ENCODE measurements around the gene MROH9. TPM values are rescaled to one million over a fixed set of nuclear protein-coding genes. Genes with fewer than 3 reads are reported as not detected.

MROH9 gene, protein sequence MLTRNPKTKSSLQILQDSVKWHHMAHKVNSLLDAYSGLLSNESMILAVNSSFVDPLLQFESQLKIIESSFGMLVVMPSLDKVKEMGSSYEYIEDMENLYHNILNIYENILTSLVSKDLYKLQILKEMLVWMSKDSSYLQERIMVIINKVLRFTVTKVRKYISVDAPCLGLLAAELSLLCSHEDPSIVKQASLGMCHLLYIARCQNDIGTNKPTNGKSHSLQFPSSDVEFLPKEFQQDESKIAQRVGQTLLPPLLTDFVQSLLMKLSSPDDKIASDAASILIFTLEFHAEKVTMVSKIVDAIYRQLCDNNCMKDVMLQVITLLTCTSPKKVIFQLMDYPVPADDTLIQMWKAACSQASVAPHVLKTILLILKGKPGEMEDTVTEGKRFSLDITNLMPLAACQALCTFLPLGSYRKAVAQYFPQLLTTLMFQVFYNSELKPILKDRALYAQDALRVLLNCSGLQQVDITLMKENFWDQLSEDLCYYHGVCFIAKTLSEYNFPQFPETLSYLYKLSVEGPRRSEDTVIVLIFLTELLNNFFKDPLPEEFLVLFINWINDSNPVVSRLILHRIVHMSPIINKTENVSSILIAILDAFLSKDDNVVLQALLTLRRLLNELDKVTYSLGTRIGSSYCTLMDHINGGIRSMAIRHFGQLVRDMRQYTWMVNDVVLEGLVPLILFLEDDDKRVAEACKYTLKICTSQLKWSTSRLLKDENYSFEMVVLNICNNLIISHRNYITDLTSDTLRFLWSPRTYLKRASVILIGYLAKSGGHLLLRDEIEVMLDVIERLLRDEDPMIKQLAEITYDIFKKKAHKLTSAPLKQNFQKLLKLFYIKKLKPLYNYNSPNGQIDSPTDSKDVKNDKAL
- under 1 TPM in 1 of 4 donors, not detected in 3; 0.69 TPM for total RNA-seq

DNA sequence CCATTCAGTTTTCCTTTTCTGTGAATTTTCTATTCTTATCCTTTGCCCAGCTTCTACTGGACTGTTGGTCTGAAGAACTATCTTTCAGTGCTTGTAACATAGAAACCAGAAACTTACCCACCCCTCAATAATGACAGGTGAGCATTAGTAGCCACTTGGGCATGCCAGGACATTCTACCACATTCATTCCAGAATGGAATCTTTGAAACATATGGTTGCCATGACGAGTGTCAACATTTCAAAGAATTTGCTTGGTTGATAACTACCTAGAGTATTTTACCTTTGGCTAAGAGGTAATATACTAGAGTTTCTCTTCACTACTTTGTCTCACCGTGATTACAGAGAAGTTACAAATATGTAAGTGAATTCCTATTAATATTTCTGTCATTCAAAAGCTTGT, at the start of gene MROH9:
MROH9 (plus strand) TSS at position 304 of the 400 bp plus-strand sequence. CDS start 10,023 bp downstream, outside the sequence.
- H3K4me1 ChIP-seq: no peaks in the 10 kb centered on the region
- intact Hi-C loops (cut with DNase I; ENCODE audit: low total_unique reads): no loop called here
- DNase-seq: no peak
- H3K9me3 ChIP-seq: no peaks in the 10 kb centered on the region
- no peaks in the 10 kb centered on the region for H3K36me3 ChIP-seq
- H3K27me3 ChIP-seq: no peaks in the 10 kb centered on the region
- no peak for TF ChIP-seq POLR2A (IDR thresholded peaks at IDR 0.05)
- TF ChIP-seq, protein P1, sequence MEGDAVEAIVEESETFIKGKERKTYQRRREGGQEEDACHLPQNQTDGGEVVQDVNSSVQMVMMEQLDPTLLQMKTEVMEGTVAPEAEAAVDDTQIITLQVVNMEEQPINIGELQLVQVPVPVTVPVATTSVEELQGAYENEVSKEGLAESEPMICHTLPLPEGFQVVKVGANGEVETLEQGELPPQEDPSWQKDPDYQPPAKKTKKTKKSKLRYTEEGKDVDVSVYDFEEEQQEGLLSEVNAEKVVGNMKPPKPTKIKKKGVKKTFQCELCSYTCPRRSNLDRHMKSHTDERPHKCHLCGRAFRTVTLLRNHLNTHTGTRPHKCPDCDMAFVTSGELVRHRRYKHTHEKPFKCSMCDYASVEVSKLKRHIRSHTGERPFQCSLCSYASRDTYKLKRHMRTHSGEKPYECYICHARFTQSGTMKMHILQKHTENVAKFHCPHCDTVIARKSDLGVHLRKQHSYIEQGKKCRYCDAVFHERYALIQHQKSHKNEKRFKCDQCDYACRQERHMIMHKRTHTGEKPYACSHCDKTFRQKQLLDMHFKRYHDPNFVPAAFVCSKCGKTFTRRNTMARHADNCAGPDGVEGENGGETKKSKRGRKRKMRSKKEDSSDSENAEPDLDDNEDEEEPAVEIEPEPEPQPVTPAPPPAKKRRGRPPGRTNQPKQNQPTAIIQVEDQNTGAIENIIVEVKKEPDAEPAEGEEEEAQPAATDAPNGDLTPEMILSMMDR (IDR thresholded peaks at IDR 0.05): no peak
- no peak within 1 kb of the TSS for H3K4me3 ChIP-seq
- no peak within 1 kb of the TSS for H3K27ac ChIP-seq

DNA sequence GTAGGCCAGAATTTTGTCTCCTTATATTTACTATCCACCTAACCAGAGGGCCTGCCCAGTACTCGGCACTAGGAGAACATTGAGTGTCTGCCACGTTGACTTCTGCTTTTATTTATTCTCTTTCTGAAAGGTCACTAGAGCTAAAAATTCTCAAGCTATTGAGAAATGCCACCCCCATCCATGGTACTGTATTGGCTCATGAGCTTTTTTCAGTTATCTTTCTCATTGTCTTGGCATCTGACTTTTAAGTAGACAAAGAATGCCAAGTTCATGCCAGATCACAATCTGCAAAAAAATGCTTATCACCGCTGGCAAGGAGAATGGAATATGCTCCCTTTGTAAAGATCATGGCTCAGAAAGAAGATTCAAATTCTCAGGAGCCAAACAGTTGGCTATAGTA, 49.8 kb upstream of the MROH9 start:
- H3K4me3 ChIP-seq: no peak overlapping the region
- no peaks in the 10 kb centered on the region for H3K27me3 ChIP-seq
- no peaks in the 10 kb centered on the region for H3K4me1 ChIP-seq
- TF ChIP-seq POLR2A (IDR thresholded peaks at IDR 0.05): no peak
- TF ChIP-seq, protein P1 (IDR thresholded peaks at IDR 0.05): no peak
- no peaks in the 10 kb centered on the region for H3K36me3 ChIP-seq
- H3K27ac ChIP-seq: no peak overlapping the region
- no peak for DNase-seq
- no peaks in the 10 kb centered on the region for H3K9me3 ChIP-seq
- intact Hi-C loops (cut with DNase I; ENCODE audit: low total_unique reads): no loop called here

DNA sequence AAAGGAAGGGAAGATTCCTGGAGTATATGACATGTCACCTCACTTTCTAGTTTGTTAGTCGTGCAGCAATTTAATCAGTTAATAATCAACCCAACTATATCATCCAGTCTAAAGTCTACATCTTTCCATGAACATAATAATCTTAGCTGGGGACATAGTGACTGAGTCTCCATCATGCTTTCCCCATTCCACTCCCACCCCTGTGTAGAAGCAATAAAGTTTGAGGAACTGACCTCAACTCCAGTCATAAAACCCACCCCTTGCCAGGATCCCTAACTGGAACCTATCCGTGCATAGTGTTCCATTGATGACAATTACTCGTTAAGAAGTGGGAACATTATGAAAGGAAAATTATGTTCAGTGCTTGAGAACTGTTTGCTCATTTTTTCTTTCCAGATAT, 48.9 kb upstream of the MROH9 start:
- Histone ChIP-seq H3K27me3 (no peaks in the 10 kb centered on the region), H3K4me3 (no peak overlapping the region), H3K4me1 (no peaks in the 10 kb centered on the region), H3K9me3 (no peaks in the 10 kb centered on the region), H3K27ac (no peak overlapping the region), H3K36me3 (no peaks in the 10 kb centered on the region)
- DNase-seq: no peak
- intact Hi-C loops (cut with DNase I; ENCODE audit: low total_unique reads): no loop called here
- TF ChIP-seq, protein P1 (IDR thresholded peaks at IDR 0.05): no peak
- no peak for TF ChIP-seq POLR2A (IDR thresholded peaks at IDR 0.05)

DNA sequence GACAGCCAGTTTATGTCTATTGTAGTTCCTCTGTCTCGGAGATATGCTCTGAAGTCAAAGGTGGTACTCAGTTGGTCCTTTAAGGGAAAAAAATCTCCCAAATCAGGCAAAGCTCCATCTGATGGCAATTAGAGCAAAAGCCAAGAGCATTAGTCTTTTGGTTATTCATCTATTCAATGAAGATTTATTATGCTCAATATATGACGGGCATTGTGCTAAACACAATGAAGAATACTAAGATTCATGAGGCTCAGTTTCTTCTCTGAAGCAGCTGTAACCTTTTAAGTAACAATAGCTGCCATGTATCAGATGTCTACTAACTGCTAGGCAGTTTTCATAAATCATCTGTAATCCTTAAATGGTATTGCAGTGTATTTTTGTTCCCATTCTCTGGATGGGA, 47.6 kb upstream of the MROH9 start:
- no peak for DNase-seq
- intact Hi-C loops (cut with DNase I; ENCODE audit: low total_unique reads): no loop called here
- TF ChIP-seq, protein P1 (IDR thresholded peaks at IDR 0.05): no peak
- no peak for TF ChIP-seq POLR2A (IDR thresholded peaks at IDR 0.05)
- H3K36me3 ChIP-seq: no peaks in the 10 kb centered on the region
- H3K9me3 ChIP-seq: no peaks in the 10 kb centered on the region
- no peaks in the 10 kb centered on the region for H3K4me1 ChIP-seq
- H3K4me3 ChIP-seq: no peak overlapping the region
- no peak overlapping the region for H3K27ac ChIP-seq
- no peaks in the 10 kb centered on the region for H3K27me3 ChIP-seq

DNA sequence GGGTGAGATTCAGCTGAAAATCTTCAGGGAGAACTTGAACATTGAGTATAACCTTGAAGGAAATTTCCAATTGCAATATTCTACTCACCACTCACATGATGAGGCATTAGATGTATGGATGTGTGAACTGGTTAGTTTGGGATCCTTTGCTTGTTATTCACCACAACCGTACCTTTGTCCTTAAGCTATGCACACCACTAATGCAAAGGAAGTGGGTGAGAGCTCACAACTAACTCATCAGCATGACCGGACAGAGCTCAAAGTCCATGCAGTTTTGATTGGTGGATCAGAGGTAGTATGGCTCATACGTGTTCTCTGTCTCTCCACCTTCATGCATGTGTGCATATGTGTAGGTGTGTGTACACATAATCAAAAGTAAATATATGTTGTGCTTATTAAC, 43.5 kb upstream of the MROH9 start:
- no peak overlapping the region for H3K4me3 ChIP-seq
- no peaks in the 10 kb centered on the region for H3K27me3 ChIP-seq
- TF ChIP-seq POLR2A (IDR thresholded peaks at IDR 0.05): no peak
- TF ChIP-seq, protein P1 (IDR thresholded peaks at IDR 0.05): no peak
- no peaks in the 10 kb centered on the region for H3K9me3 ChIP-seq
- H3K4me1 ChIP-seq: no peaks in the 10 kb centered on the region
- no peak for DNase-seq
- no peak overlapping the region for H3K27ac ChIP-seq
- intact Hi-C loops (cut with DNase I; ENCODE audit: low total_unique reads): no loop called here
- no peaks in the 10 kb centered on the region for H3K36me3 ChIP-seq
